K562 (cell line): ENCODE measurements around the gene NMRK2. TPM values are rescaled to one million over a fixed set of nuclear protein-coding genes. Genes with fewer than 3 reads are reported as not detected.

Experiments used
- ADNP ChIP-seq: fragments of 200-800 bp; sonication (Bioruptor generic); IDR thresholded peaks from 2 replicates; pipeline ENCODE4 v1.6.1; 2016; ENCODE audit warnings: missing genetic modification characterization, missing compliant biosample characterization
- BHLHE40 ChIP-seq: IDR thresholded peaks from 2 replicates; pipeline ENCODE4 v1.6.1; 2011; ENCODE audit warnings: low read length, improper control_type of control experiment
- CREM ChIP-seq: IDR thresholded peaks from 2 replicates; pipeline ENCODE4 v1.6.1; 2014; ENCODE audit warnings: antibody characterized with exemption, low read depth
- ETV6 ChIP-seq, 3 experiments: fragments of 150-350 bp in 1 of 3; sonication (generic) in 1 of 3; formaldehyde crosslinking in 1 of 3; IDR thresholded peaks; 2 replicates each; pipeline versions ENCODE4 v1.6.1 to v1.8.0; 2014 to 2022; ENCODE audit warnings: borderline replicate concordance in 2 of 3, low read depth in 2 of 3, antibody characterized with exemption in 1 of 3, low read length in 1 of 3, mild to moderate bottlenecking in 1 of 3, missing genetic modification reagents in 1 of 3
- FOXA1 ChIP-seq: fragments of 450-650 bp; IDR thresholded peaks from 2 replicates; pipeline ENCODE4 v1.6.1; 2016; ENCODE audit warnings: mild to moderate bottlenecking, borderline replicate concordance
- HCFC1 ChIP-seq: IDR thresholded peaks from 2 replicates; pipeline ENCODE4 v1.6.1; 2012; ENCODE audit warnings: low read depth, low read length, improper control_type of control experiment
- KDM5B ChIP-seq: fragments of 200-600 bp; sonication (generic); IDR thresholded peaks from 2 replicates; pipeline ENCODE4 v1.6.1; 2012; ENCODE audit warnings: low read depth, mild to moderate bottlenecking, moderate library complexity, low read length, control low read depth, inconsistent platforms; ENCODE audit not compliant: insufficient replicate concordance
- MEIS2 ChIP-seq: fragments of 450-650 bp; IDR thresholded peaks from 2 replicates; pipeline ENCODE4 v1.6.1; 2014; ENCODE audit warnings: mild to moderate bottlenecking; ENCODE audit not compliant: partially characterized antibody
- MXI1 ChIP-seq: IDR thresholded peaks from 2 replicates; pipeline ENCODE4 v1.6.1; 2011; ENCODE audit warnings: low read depth, mild to moderate bottlenecking, improper control_type of control experiment, low read length
- NCOA6 ChIP-seq: fragments of 450-650 bp; IDR thresholded peaks from 2 replicates; pipeline ENCODE4 v1.6.1; 2017; ENCODE audit warnings: mild to moderate bottlenecking
- NFIC ChIP-seq: fragments of 450-650 bp; IDR thresholded peaks from 2 replicates; pipeline ENCODE4 v1.6.1; 2017; ENCODE audit warnings: mild to moderate bottlenecking, inconsistent platforms
- NRF1 ChIP-seq, 2 experiments: fragments of 450-650 bp; IDR thresholded peaks in 1 of 2; conservative IDR thresholded peaks in 1 of 2; 2 replicates each; pipeline ENCODE4 v1.6.1; 2014; ENCODE audit warnings: mild to moderate bottlenecking in 2 of 2
- POLR2G ChIP-seq: fragments of 200-400 bp; formaldehyde crosslinking; IDR thresholded peaks from 2 replicates; pipeline ENCODE4 v1.6.1; 2017; ENCODE audit warnings: low read depth, mild to moderate bottlenecking, antibody characterized with exemption, low read length, moderate library complexity
- RHOXF2B ChIP-seq: fragments of 250-450 bp; sonication (Bioruptor Pico); conservative IDR thresholded peaks from 2 replicates; pipeline ENCODE4 v1.5.1; 2021
- SLC30A9 ChIP-seq: fragments of 250-450 bp; sonication (Bioruptor Pico); IDR thresholded peaks from 2 replicates; pipeline ENCODE4 v1.8.0; 2022; ENCODE audit warnings: mild to moderate bottlenecking, moderate library complexity
- SRSF9 ChIP-seq: fragments of 200-400 bp; formaldehyde crosslinking; IDR thresholded peaks from 2 replicates; pipeline ENCODE4 v1.6.1; 2017; ENCODE audit warnings: low read depth, low read length, borderline replicate concordance
- TOE1 ChIP-seq, 2 experiments: fragments of 450-650 bp in 1 of 2; sonication (generic) in 1 of 2; formaldehyde crosslinking in 1 of 2; IDR thresholded peaks; 2 replicates each; pipeline versions ENCODE4 v1.7.1 to v1.8.0; 2016 to 2022; ENCODE audit warnings: borderline replicate concordance in 2 of 2, mild to moderate bottlenecking in 2 of 2, antibody characterized with exemption in 1 of 2, inconsistent platforms in 1 of 2, low read depth in 1 of 2, missing genetic modification reagents in 1 of 2, moderate library complexity in 1 of 2
- XRCC4 ChIP-seq: IDR thresholded peaks from one replicate; pipeline ENCODE4 v1.6.1; 2011; ENCODE audit not compliant: insufficient read depth, insufficient read length; ENCODE audit errors: extremely low read depth
- ZFP36 ChIP-seq: fragments of 150-350 bp; IDR thresholded peaks from 2 replicates; pipeline ENCODE4 v1.6.1; 2018; ENCODE audit warnings: low read length, low read depth; ENCODE audit not compliant: partially characterized antibody
- ZNF347 ChIP-seq: fragments of 450-650 bp; formaldehyde crosslinking; IDR thresholded peaks from 2 replicates; pipeline ENCODE4 v1.4.0; 2020; ENCODE audit warnings: low read depth, mild to moderate bottlenecking, moderate library complexity
- ZNF384 ChIP-seq: IDR thresholded peaks from 2 replicates; pipeline ENCODE4 v1.6.1; 2012; ENCODE audit warnings: low read depth, low read length, improper control_type of control experiment
- polyA plus RNA-seq, 8 experiments: library from polyadenylated mRNA; depleted of rRNA in 4 of 8; stranded (reverse) in 5 of 8; unstranded in 3 of 8; fragments of >200 nt; fragmentation: Nextera tagmentation in 2 of 8; fragmentation: Illumina TruSeq in 1 of 8; extraction: Ambion mirVana in 2 of 8; extraction: Trizol in 1 of 8; gene quantifications; 2 replicates each; pipeline versions ENCODE4 v1.2.1 to v1.2.3, GENCODE V29; 2011 to 2014; ENCODE audit warnings: inconsistent platforms in 1 of 8, missing spikeins in 1 of 8
- total RNA-seq, 7 experiments: library from RNA; depleted of rRNA in 6 of 7; stranded (reverse); fragments of >200 nt in 6 of 7; fragmentation: Illumina TruSeq in 2 of 7; extraction: Trizol in 2 of 7; gene quantifications; 2 replicates each; pipeline versions ENCODE4 v1.2.1 to v1.2.3, GENCODE V29; 2011 to 2021; ENCODE audit warnings: low replicate concordance in 1 of 7
- TF ChIP-seq, protein P1 (sequence below): fragments of 450-650 bp; IDR thresholded peaks from 2 replicates; pipeline ENCODE4 v1.6.1; 2014; ENCODE audit warnings: low read depth, mild to moderate bottlenecking, moderate library complexity, borderline replicate concordance
- TF ChIP-seq, protein P2 (sequence below): fragments of 150-350 bp; IDR thresholded peaks from 2 replicates; pipeline ENCODE4 v1.6.1; 2014; ENCODE audit warnings: low read depth, mild to moderate bottlenecking, low read length, borderline replicate concordance

The NMRK2 gene
- total and polyA plus RNA-seq, 9 of the 15 experiments (the other 6 are each of a cell fraction or from before 2014, with no cell fraction given): not detected

DNA sequence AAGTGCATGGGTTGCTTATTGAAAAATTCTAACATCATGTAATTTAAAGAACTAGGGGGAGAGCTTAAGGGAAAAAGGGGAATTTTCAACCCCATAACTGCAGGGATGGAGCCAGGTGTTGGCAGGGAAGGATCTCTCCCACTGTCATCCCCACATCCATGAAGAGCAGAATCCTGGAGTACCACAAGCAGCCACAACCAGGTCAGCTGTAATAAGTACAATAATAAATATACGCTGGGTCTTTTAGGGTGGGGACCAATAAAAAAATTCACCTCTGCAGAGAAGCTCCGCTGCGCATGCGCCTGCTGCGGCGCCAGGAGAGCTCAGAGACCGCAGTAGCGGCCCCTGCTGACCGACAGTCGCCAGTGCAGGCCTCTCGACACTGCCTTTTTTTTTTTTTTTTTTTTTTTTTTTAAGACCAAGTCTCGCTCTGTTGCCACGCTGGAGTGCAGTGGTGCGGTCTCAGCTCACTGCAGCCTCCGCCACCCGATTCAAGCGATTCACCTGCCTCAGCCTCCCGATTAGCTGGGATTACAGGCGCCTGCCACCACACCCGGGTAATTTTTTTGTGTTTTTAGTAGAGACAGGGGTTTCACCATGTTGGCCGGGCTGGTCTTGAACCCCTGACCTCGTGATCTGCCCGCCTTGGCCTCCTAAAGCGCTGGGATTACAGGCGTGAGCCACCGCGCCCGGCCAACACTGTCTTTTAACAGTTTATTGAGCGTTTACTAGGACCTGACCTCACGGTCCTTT lies 54.9 kb downstream of the NMRK2 start (continued):
- peak; percentile 31; the same call in 1 of the 2 replicates for TF ChIP-seq HCFC1
- TF ChIP-seq CREM: peak; percentile 37; the same call in 1 of the 2 replicates
- peak; percentile 96 to 97 for TF ChIP-seq NRF1 (conservative IDR thresholded peaks at IDR 0.05 in 1 of 2, IDR thresholded peaks at IDR 0.05 in 1 of 2)
- TF ChIP-seq TOE1 (IDR thresholded peaks at IDR 0.05; ENCODE audit: borderline replicate concordance): peak; percentile 57; the same call in 1 of the 2 replicates
- TF ChIP-seq TOE1 (CRISPR knock-in tag; IDR thresholded peaks at IDR 0.05; ENCODE audit: borderline replicate concordance, low read depth): no peak
- peak; percentile 100 for TF ChIP-seq ZNF384
- no peak for TF ChIP-seq NFIC
- TF ChIP-seq ETV6 (IDR thresholded peaks at IDR 0.05; ENCODE audit: borderline replicate concordance in 1 of 2, low read depth in 2 of 2, low read length in 1 of 2): no peak
- no peak for TF ChIP-seq ETV6 (CRISPR knock-in tag; IDR thresholded peaks at IDR 0.05; ENCODE audit: borderline replicate concordance)
- TF ChIP-seq NCOA6: no peak
- peak; percentile 55 for TF ChIP-seq ADNP (tag)
- no peak for TF ChIP-seq ZFP36
- no peak for TF ChIP-seq MXI1
- TF ChIP-seq SLC30A9 (CRISPR knock-in tag): no peak
- TF ChIP-seq FOXA1: no peak
- no peak for TF ChIP-seq KDM5B
- no peak for TF ChIP-seq RHOXF2B (CRISPR knock-in tag)
- TF ChIP-seq POLR2G: peak; percentile 50; the same call in 1 of the 2 replicates
- TF ChIP-seq, protein P1, sequence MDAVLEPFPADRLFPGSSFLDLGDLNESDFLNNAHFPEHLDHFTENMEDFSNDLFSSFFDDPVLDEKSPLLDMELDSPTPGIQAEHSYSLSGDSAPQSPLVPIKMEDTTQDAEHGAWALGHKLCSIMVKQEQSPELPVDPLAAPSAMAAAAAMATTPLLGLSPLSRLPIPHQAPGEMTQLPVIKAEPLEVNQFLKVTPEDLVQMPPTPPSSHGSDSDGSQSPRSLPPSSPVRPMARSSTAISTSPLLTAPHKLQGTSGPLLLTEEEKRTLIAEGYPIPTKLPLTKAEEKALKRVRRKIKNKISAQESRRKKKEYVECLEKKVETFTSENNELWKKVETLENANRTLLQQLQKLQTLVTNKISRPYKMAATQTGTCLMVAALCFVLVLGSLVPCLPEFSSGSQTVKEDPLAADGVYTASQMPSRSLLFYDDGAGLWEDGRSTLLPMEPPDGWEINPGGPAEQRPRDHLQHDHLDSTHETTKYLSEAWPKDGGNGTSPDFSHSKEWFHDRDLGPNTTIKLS: 0 out of 2 replicates have a peak, but pooled peaks have one; percentile 38
- TF ChIP-seq ZNF347 (CRISPR knock-in tag): no peak
- TF ChIP-seq, protein P2, sequence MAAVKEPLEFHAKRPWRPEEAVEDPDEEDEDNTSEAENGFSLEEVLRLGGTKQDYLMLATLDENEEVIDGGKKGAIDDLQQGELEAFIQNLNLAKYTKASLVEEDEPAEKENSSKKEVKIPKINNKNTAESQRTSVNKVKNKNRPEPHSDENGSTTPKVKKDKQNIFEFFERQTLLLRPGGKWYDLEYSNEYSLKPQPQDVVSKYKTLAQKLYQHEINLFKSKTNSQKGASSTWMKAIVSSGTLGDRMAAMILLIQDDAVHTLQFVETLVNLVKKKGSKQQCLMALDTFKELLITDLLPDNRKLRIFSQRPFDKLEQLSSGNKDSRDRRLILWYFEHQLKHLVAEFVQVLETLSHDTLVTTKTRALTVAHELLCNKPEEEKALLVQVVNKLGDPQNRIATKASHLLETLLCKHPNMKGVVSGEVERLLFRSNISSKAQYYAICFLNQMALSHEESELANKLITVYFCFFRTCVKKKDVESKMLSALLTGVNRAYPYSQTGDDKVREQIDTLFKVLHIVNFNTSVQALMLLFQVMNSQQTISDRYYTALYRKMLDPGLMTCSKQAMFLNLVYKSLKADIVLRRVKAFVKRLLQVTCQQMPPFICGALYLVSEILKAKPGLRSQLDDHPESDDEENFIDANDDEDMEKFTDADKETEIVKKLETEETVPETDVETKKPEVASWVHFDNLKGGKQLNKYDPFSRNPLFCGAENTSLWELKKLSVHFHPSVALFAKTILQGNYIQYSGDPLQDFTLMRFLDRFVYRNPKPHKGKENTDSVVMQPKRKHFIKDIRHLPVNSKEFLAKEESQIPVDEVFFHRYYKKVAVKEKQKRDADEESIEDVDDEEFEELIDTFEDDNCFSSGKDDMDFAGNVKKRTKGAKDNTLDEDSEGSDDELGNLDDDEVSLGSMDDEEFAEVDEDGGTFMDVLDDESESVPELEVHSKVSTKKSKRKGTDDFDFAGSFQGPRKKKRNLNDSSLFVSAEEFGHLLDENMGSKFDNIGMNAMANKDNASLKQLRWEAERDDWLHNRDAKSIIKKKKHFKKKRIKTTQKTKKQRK: no peak
- TF ChIP-seq MEIS2: peak; percentile 76
- TF ChIP-seq BHLHE40: 0 out of 2 replicates have a peak, but pooled peaks have one; percentile 5
- TF ChIP-seq XRCC4: no peak
- TF ChIP-seq SRSF9: no peak
